HG03060 (cell line): Measurements from ENCODE around the gene REPIN1.
A peak's percentile ranks its signal among the peaks of the same experiment; 100 is the strongest.

ENCODE experiments used
- ATAC-seq: cut with Tn5 transposase; IDR thresholded peaks from one replicate; pipeline ENCODE4 v1.9.1; 2021; ENCODE audit warnings: low read depth, moderate number of reproducible peaks; ENCODE audit not compliant: unreplicated experiment

The REPIN1 gene

GRCh38 chr7:150368096-150368883 is at the start of gene REPIN1:
Gene REPIN1 (plus strand): TSS chr7:150368822. CDS start chr7:150369712, 890 bp downstream.
- ATAC-seq: peak; percentile 34

- ATAC-seq: no peak
Measured at GRCh38 chr7:150321788-150322113, 46.9 kb upstream of the REPIN1 start.

GRCh38 chr7:150322114-150322832 is 46.3 kb upstream of the REPIN1 start:
- no peak for ATAC-seq

- ATAC-seq: no peak
Measured at GRCh38 chr7:150322833-150323681, 45.6 kb upstream of the REPIN1 start, which contains the start of the genes ACTR3C and LRRC61. Gene ACTR3C (minus strand): TSS chr7:150323545. CDS start chr7:150295296, 28,249 bp downstream. Gene LRRC61 (plus strand): TSS chr7:150323355. CDS start chr7:150336862, 13,507 bp downstream.

GRCh38 chr7:150323682-150324372 is 44.8 kb upstream of the REPIN1 start:
- no peak for ATAC-seq

- ATAC-seq: no peak
Measured at GRCh38 chr7:150324373-150324961, 44.2 kb upstream of the REPIN1 start.

GRCh38 chr7:150325110-150325611 is 43.5 kb upstream of the REPIN1 start:
- no peak for ATAC-seq

GRCh38 chr7:150325901-150326300 is 42.7 kb upstream of the REPIN1 start:
- ATAC-seq: no peak

- ATAC-seq: no peak
Measured at GRCh38 chr7:150326657-150327268, 41.9 kb upstream of the REPIN1 start.

- no peak for ATAC-seq
Measured at GRCh38 chr7:150327308-150327707, 41.3 kb upstream of the REPIN1 start.

GRCh38 chr7:150329331-150330120 is 39.1 kb upstream of the REPIN1 start:
- ATAC-seq: no peak

- ATAC-seq: no peak
Measured at GRCh38 chr7:150330211-150330885, 38.3 kb upstream of the REPIN1 start.

- ATAC-seq: no peak
Measured at GRCh38 chr7:150332852-150333635, 35.6 kb upstream of the REPIN1 start.

- ATAC-seq: no peak
Measured at GRCh38 chr7:150333659-150334058, 35.0 kb upstream of the REPIN1 start.

GRCh38 chr7:150334108-150334507 is 34.5 kb upstream of the REPIN1 start:
- no peak for ATAC-seq

GRCh38 chr7:150335108-150335773 is 33.4 kb upstream of the REPIN1 start:
- no peak for ATAC-seq

GRCh38 chr7:150335774-150336112 is 32.9 kb upstream of the REPIN1 start:
- ATAC-seq: no peak
